Muscle of leg (tissue), 11 donors: ENCODE results near the gene PON3. TPM values are rescaled to one million over a fixed set of nuclear protein-coding genes. Genes with fewer than 3 reads are reported as not detected.
A peak's percentile ranks its signal among the peaks of the same experiment; 100 is the strongest.

ENCODE experiments used
- DNase-seq: peaks from one replicate; pipeline ENCODE4 v3.0.0; 2013
- H3K27ac ChIP-seq: one replicate; pipeline ENCODE4 v1.5.1; 2013; ENCODE audit warnings: mild to moderate bottlenecking, low read length, control low read depth
- H3K27me3 ChIP-seq: one replicate; pipeline ENCODE4 v1.6.1; 2013; ENCODE audit warnings: low read length; ENCODE audit not compliant: control insufficient read depth, insufficient read depth
- H3K36me3 ChIP-seq: one replicate; pipeline ENCODE4 v1.6.1; 2013; ENCODE audit warnings: low read length; ENCODE audit not compliant: control insufficient read depth, insufficient read depth
- H3K4me1 ChIP-seq: one replicate; pipeline ENCODE4 v1.6.1; 2013; ENCODE audit warnings: low read length; ENCODE audit not compliant: control insufficient read depth, insufficient read depth
- H3K4me3 ChIP-seq: one replicate; pipeline ENCODE4 v1.5.1; 2013; ENCODE audit warnings: low read length, control low read depth
- H3K9me3 ChIP-seq: replicated peaks from 2 replicates; pipeline ENCODE4 v1.6.1; 2013; ENCODE audit warnings: low read depth, low read length; ENCODE audit not compliant: control insufficient read depth
- WGBS: methylation state at CpG from one replicate; pipeline ENCODE4 v1.1.5; 2013; ENCODE audit warnings: missing lambda C conversion rate; ENCODE audit not compliant: insufficient coverage; 5-methylcytosine and 5-hydroxymethylcytosine counted together
- polyA plus RNA-seq, 8 donors: library from polyadenylated mRNA; unstranded; fragments of 120-200 nt; gene quantifications; one replicate each; pipeline versions ENCODE4 v1.2.1 to v1.2.3, GENCODE V29; 2013; ENCODE audit warnings: inconsistent platforms in 1 of 8, low replicate concordance in 1 of 8; ENCODE audit not compliant: insufficient read length in 8 of 8, insufficient read depth in 1 of 8
- total RNA-seq: library from RNA; stranded (reverse); fragments of 120-200 nt; gene quantifications from one replicate; pipeline ENCODE4 v1.2.4, GENCODE V29; 2013

PON3 gene
- total and polyA plus RNA-seq, 9 donors, result 3.4 to 6.5 (median 5.0) TPM

GRCh38 chr7:95412075-95412474 is 15.9 kb upstream of the PON3 start:
- H3K4me1 ChIP-seq, result no peaks in the 10 kb centered on the region
- no peaks in the 10 kb centered on the region for H3K9me3 ChIP-seq
- H3K27ac ChIP-seq, result no peak overlapping the region
- DNase-seq, result no peak
- WGBS, result no CpG with 5 or more reads among the region's 4 CpGs
- no peaks in the 10 kb centered on the region for H3K27me3 ChIP-seq
- H3K36me3 ChIP-seq, result peaks cover 28% of the 10 kb centered on the region
- H3K4me3 ChIP-seq, result no peak overlapping the region

- no CpG with 5 or more reads among the region's 4 CpGs for WGBS
- Histone ChIP-seq H3K27ac (no peak overlapping the region), H3K4me1 (no peaks in the 10 kb centered on the region), H3K4me3 (no peak overlapping the region), H3K9me3 (no peaks in the 10 kb centered on the region), H3K36me3 (peaks cover 28% of the 10 kb centered on the region), H3K27me3 (no peaks in the 10 kb centered on the region)
- DNase-seq, result no peak
Measured at GRCh38 chr7:95411666-95412065, 15.5 kb upstream of the PON3 start.

- no peak for DNase-seq
- H3K4me3 ChIP-seq, result no peak overlapping the region
- no peaks in the 10 kb centered on the region for H3K27me3 ChIP-seq
- H3K36me3 ChIP-seq, result peaks cover 28% of the 10 kb centered on the region
- H3K9me3 ChIP-seq, result no peaks in the 10 kb centered on the region
- H3K4me1 ChIP-seq, result no peaks in the 10 kb centered on the region
- no CpG with 5 or more reads among the region's 3 CpGs for WGBS
- no peak overlapping the region for H3K27ac ChIP-seq
Measured at GRCh38 chr7:95411036-95411435, 14.9 kb upstream of the PON3 start.

GRCh38 chr7:95407751-95408150 is 11.6 kb upstream of the PON3 start:
- peaks cover 32% of the 10 kb centered on the region for H3K36me3 ChIP-seq

GRCh38 chr7:95405800-95406199 is 9.6 kb upstream of the PON3 start:
- Histone ChIP-seq H3K36me3 (peaks cover 20% of the 10 kb centered on the region), H3K4me1 (no peaks in the 10 kb centered on the region), H3K27me3 (no peaks in the 10 kb centered on the region), H3K9me3 (no peaks in the 10 kb centered on the region), H3K27ac (no peak overlapping the region), H3K4me3 (no peak overlapping the region)
- DNase-seq, result no peak
- no CpG with 5 or more reads among the region's 6 CpGs for WGBS

More at GRCh38 chr7:95407751-95408150, 11.6 kb upstream of the PON3 start:
- H3K4me3 ChIP-seq, result no peak overlapping the region
- no peaks in the 10 kb centered on the region for H3K4me1 ChIP-seq
- H3K27me3 ChIP-seq, result no peaks in the 10 kb centered on the region
- 55% methylated on average over 2 of the region's 2 CpGs for WGBS
- no peaks in the 10 kb centered on the region for H3K9me3 ChIP-seq
- no peak for DNase-seq
- no peak overlapping the region for H3K27ac ChIP-seq

- Histone ChIP-seq H3K36me3 (peaks cover 20% of the 10 kb centered on the region), H3K9me3 (no peaks in the 10 kb centered on the region), H3K4me3 (no peak overlapping the region), H3K4me1 (no peaks in the 10 kb centered on the region), H3K27me3 (no peaks in the 10 kb centered on the region), H3K27ac (no peak overlapping the region)
- no peak for DNase-seq
- WGBS, result no CpG with 5 or more reads among the region's 3 CpGs
Measured at GRCh38 chr7:95405208-95405607, 9.0 kb upstream of the PON3 start.

GRCh38 chr7:95404316-95404865 is 8.2 kb upstream of the PON3 start:
- H3K9me3 ChIP-seq, result no peaks in the 10 kb centered on the region
- WGBS, result 26% methylated on average over 4 of the region's 4 CpGs
- peaks cover 20% of the 10 kb centered on the region for H3K36me3 ChIP-seq
- no peaks in the 10 kb centered on the region for H3K4me1 ChIP-seq
- peak overlapping the region; percentile 22 for H3K27ac ChIP-seq
- H3K27me3 ChIP-seq, result no peaks in the 10 kb centered on the region
- H3K4me3 ChIP-seq, result no peak overlapping the region
- DNase-seq, result peak; percentile 60

- Histone ChIP-seq H3K9me3 (peaks cover 2% of the 10 kb centered on the region), H3K4me3 (no peak overlapping the region), H3K27ac (no peak overlapping the region), H3K27me3 (peaks cover 9% of the 10 kb centered on the region), H3K4me1 (no peaks in the 10 kb centered on the region), H3K36me3 (peaks cover 3% of the 10 kb centered on the region)
- no CpG with 5 or more reads among the region's 4 CpGs for WGBS
- DNase-seq, result no peak
Measured at GRCh38 chr7:95398155-95398940, 2.2 kb upstream of the PON3 start.

GRCh38 chr7:95397381-95397780 is 1.2 kb upstream of the PON3 start:
- Histone ChIP-seq H3K4me1 (no peaks in the 10 kb centered on the region), H3K36me3 (no peaks in the 10 kb centered on the region), H3K9me3 (peaks cover 2% of the 10 kb centered on the region), H3K4me3 (no peak overlapping the region), H3K27ac (no peak overlapping the region), H3K27me3 (peaks cover 9% of the 10 kb centered on the region)
- 88% methylated on average over 2 of the region's 3 CpGs for WGBS
- no peak for DNase-seq

- Histone ChIP-seq H3K9me3 (peaks cover 2% of the 10 kb centered on the region), H3K36me3 (no peaks in the 10 kb centered on the region), H3K4me3 (peak overlapping the region; percentile 49), H3K27me3 (peaks cover 9% of the 10 kb centered on the region), H3K27ac (no peak overlapping the region), H3K4me1 (no peaks in the 10 kb centered on the region)
- 66% methylated on average over 4 of the region's 11 CpGs for WGBS
- DNase-seq, result no peak
Measured at GRCh38 chr7:95395755-95396135, 430 bp downstream of the PON3 start.
